OCI-LY1 (cell line): ENCODE results near the gene AGAP2.

Experiments
- H2AFZ ChIP-seq: fragments of 200-600 bp; sonication (generic), shearing (Covaris generic); 2 replicates; pipeline ENCODE4 v1.6.0; 2014; ENCODE audit warnings: antibody characterized with exemption, mild to moderate bottlenecking, low read length
- H3F3A ChIP-seq: fragments of 200-600 bp; sonication (generic), shearing (Covaris generic); 2 replicates; pipeline ENCODE4 v1.6.0; 2014; ENCODE audit warnings: mild to moderate bottlenecking, antibody characterized with exemption, low read length, moderate library complexity; ENCODE audit not compliant: insufficient read depth
- H3K27ac ChIP-seq: fragments of 200-600 bp; sonication (generic); 2 replicates; pipeline ENCODE4 v1.5.1; 2014; ENCODE audit warnings: low read length, mixed run types, mild to moderate bottlenecking, low read depth; ENCODE audit not compliant: poor library complexity, severe bottlenecking
- H3K27me3 ChIP-seq: fragments of 200-600 bp; sonication (generic); 2 replicates; pipeline ENCODE4 v1.6.0; 2014; ENCODE audit warnings: antibody characterized with exemption, mild to moderate bottlenecking, low read length, moderate library complexity; ENCODE audit not compliant: insufficient read depth
- H3K36me3 ChIP-seq: fragments of 200-600 bp; sonication (generic); 2 replicates; pipeline ENCODE4 v1.6.1; 2014; ENCODE audit warnings: mild to moderate bottlenecking, antibody characterized with exemption, low read length, moderate library complexity, mixed read lengths; ENCODE audit not compliant: insufficient read depth
- H3K4me1 ChIP-seq: fragments of 200-600 bp; sonication (generic); 2 replicates; pipeline ENCODE4 v1.5.1; 2014; ENCODE audit warnings: mild to moderate bottlenecking, low read length, moderate library complexity; ENCODE audit not compliant: insufficient read depth, severe bottlenecking
- H3K4me2 ChIP-seq: fragments of 200-600 bp; sonication (generic), shearing (Covaris generic); 2 replicates; pipeline ENCODE4 v1.6.1; 2014; ENCODE audit warnings: low read length
- H3K4me3 ChIP-seq: fragments of 200-600 bp; sonication (generic); 2 replicates; pipeline ENCODE4 v1.5.1; 2014; ENCODE audit warnings: low read length, low read depth, mild to moderate bottlenecking, mixed read lengths; ENCODE audit not compliant: poor library complexity, severe bottlenecking
- H3K79me2 ChIP-seq: fragments of 200-600 bp; shearing (Covaris generic); 2 replicates; pipeline ENCODE4 v1.6.1; 2016; ENCODE audit warnings: mixed run types, low read length, mixed read lengths; ENCODE audit not compliant: insufficient read depth
- H3K9ac ChIP-seq: fragments of 200-600 bp; sonication (generic), shearing (Covaris generic); 2 replicates; pipeline ENCODE4 v1.6.1; 2014; ENCODE audit warnings: mild to moderate bottlenecking, low read length, mixed read lengths
- H3K9me2 ChIP-seq: fragments of 200-600 bp; sonication (generic), shearing (Covaris generic); 2 replicates; pipeline ENCODE4 v1.6.1; 2014; ENCODE audit warnings: low read depth, mild to moderate bottlenecking, low read length, mixed read lengths
- H3K9me3 ChIP-seq: fragments of 200-600 bp; shearing (Covaris generic); 2 replicates; pipeline ENCODE4 v1.6.1; 2014; ENCODE audit warnings: low read length, mixed read lengths
- H4K20me1 ChIP-seq: fragments of 200-600 bp; sonication (generic), shearing (Covaris generic); 2 replicates; pipeline ENCODE4 v1.6.0; 2016; ENCODE audit warnings: mild to moderate bottlenecking, low read length; ENCODE audit not compliant: insufficient read depth
- CTCF ChIP-seq: fragments of 200-600 bp; sonication (generic), shearing (Covaris generic); IDR thresholded peaks from 2 replicates; pipeline ENCODE4 v1.5.1; 2017; ENCODE audit warnings: mild to moderate bottlenecking, antibody characterized with exemption, low read length, moderate library complexity, mixed read lengths
- EZH2 ChIP-seq: fragments of 200-600 bp; sonication (generic), shearing (Covaris generic); IDR thresholded peaks from 2 replicates; pipeline ENCODE4 v1.8.0; 2017; ENCODE audit warnings: borderline replicate concordance, mixed run types, mild to moderate bottlenecking, antibody characterized with exemption, low read length, moderate library complexity, mixed read lengths

Gene AGAP2

DNA sequence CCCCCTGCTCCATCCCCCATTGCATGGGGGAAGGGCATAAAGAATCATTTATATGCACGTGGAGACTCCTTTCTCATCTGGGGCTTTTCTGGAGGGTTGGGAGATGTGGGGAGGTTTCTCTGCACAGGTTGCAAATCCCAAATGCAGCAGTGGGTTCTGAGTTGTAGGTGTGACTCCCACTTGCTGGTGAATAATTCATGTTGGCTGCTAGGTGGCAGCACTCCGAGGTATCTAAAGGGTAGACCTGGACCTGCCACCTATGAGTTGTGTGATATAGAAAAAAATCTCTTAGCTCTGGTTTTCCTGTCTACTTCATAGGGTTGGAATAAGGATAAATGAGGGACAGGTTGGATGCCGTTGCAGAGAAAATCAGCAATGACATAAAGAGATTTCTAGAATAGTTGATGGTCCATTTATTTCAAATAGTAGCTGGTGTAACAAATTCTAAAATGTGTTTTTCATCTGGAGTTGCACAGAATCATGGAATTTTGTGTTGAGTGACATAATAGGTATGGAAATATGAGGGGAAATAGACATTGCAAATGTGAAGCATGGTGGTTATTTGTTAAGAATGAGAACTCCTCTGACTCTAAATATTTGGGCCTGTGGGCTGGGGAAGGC is 20.9 kb upstream of the AGAP2 start:
- Histone ChIP-seq H3K4me3 (no peak overlapping the region), H4K20me1 (no peaks in the 10 kb centered on the region), H3F3A (no peaks in the 10 kb centered on the region), H3K27me3 (peaks cover 10% of the 10 kb centered on the region; the same call in 1 of the 2 replicates), H3K9ac (no peak overlapping the region), H3K9me2 (no peaks in the 10 kb centered on the region), H3K4me1 (peaks cover 15% of the 10 kb centered on the region), H2AFZ (no peak overlapping the region), H3K9me3 (no peaks in the 10 kb centered on the region), H3K36me3 (peaks cover 30% of the 10 kb centered on the region; the same call in 1 of the 2 replicates), H3K79me2 (no peaks in the 10 kb centered on the region), H3K4me2 (no peak overlapping the region), H3K27ac (no peak overlapping the region)
- no peak for TF ChIP-seq EZH2
- TF ChIP-seq CTCF: peak; percentile 69

- peaks cover 30% of the 10 kb centered on the region; the same call in 1 of the 2 replicates for H3K36me3 ChIP-seq
- H3K9me3 ChIP-seq: no peaks in the 10 kb centered on the region
- no peak overlapping the region for H3K4me2 ChIP-seq
- TF ChIP-seq CTCF (no peak), EZH2 (no peak)
- no peaks in the 10 kb centered on the region for H3F3A ChIP-seq
- no peak overlapping the region for H2AFZ ChIP-seq
- no peaks in the 10 kb centered on the region for H3K79me2 ChIP-seq
- peaks cover 3% of the 10 kb centered on the region; the same call in 1 of the 2 replicates for H3K27me3 ChIP-seq
- H3K27ac ChIP-seq: no peak overlapping the region
- no peaks in the 10 kb centered on the region for H4K20me1 ChIP-seq
- H3K9me2 ChIP-seq: no peaks in the 10 kb centered on the region
- no peak overlapping the region for H3K9ac ChIP-seq
- H3K4me1 ChIP-seq: peaks cover 22% of the 10 kb centered on the region
- no peak overlapping the region for H3K4me3 ChIP-seq
Measured at GRCh38 chr12:57758552-57759359, 20.2 kb upstream of the AGAP2 start.

DNA sequence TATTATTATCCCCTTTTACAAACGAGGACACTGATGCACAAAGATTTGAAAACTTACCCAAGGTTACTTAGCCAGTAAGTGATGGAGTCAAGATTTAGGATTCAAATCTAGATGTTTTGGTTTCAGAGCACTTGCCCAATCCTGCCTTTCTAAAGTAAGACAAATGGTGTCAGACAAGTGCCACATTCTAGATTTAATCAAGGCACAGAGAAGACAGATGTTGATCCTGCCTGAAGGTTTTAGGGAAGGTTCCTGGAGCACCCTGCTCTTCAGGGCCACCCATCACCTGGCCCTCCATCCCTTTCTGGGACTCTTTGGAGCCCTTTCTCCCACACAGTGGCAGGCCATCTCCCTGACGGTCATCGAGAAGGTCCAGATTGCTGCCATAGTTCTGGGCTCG is 19.2 kb upstream of the AGAP2 start:
- Histone ChIP-seq H3K36me3 (peaks cover 30% of the 10 kb centered on the region; the same call in 1 of the 2 replicates), H3K9me3 (no peaks in the 10 kb centered on the region), H4K20me1 (no peaks in the 10 kb centered on the region), H3K4me1 (peaks cover 32% of the 10 kb centered on the region), H3K27me3 (no peaks in the 10 kb centered on the region), H3K4me2 (no peak overlapping the region), H3K79me2 (no peaks in the 10 kb centered on the region), H3K4me3 (no peak overlapping the region), H3K27ac (no peak overlapping the region), H3F3A (no peaks in the 10 kb centered on the region), H3K9me2 (no peaks in the 10 kb centered on the region), H3K9ac (no peak overlapping the region), H2AFZ (no peak overlapping the region)
- TF ChIP-seq EZH2 (no peak), CTCF (no peak)
